SJSA1 (cell line): ENCODE measurements around the gene ARHGEF4. TPM values are rescaled to one million over a fixed set of nuclear protein-coding genes. Genes with fewer than 3 reads are reported as not detected.

ENCODE experiments used
- DNase-seq, 2 experiments: peaks; one replicate each; pipeline ENCODE4 v3.0.0-alpha.2; 2015 to 2020; ENCODE audit warnings: low spot score in 2 of 2, low read depth in 1 of 2
- H3K27ac ChIP-seq: fragments of 250-450 bp; sonication (Bioruptor Pico); 2 replicates; pipeline ENCODE4 v1.5.1; 2020; ENCODE audit warnings: mild to moderate bottlenecking, moderate library complexity
- H3K27me3 ChIP-seq: fragments of 250-450 bp; sonication (Bioruptor Pico); replicated peaks from 2 replicates; pipeline ENCODE4 v1.5.1; 2020; ENCODE audit warnings: mild to moderate bottlenecking, moderate library complexity
- H3K36me3 ChIP-seq: fragments of 250-450 bp; sonication (Bioruptor Pico); 2 replicates; pipeline ENCODE4 v1.5.1; 2020; ENCODE audit warnings: mild to moderate bottlenecking
- H3K4me1 ChIP-seq: fragments of 250-450 bp; sonication (Bioruptor Pico); replicated peaks from 2 replicates; pipeline ENCODE4 v1.6.1; 2021; ENCODE audit warnings: mild to moderate bottlenecking
- H3K4me3 ChIP-seq: fragments of 250-450 bp; sonication (Bioruptor Pico); 2 replicates; pipeline ENCODE4 v1.5.1; 2020; ENCODE audit warnings: mild to moderate bottlenecking
- H3K9me3 ChIP-seq: fragments of 250-450 bp; sonication (Bioruptor Pico); replicated peaks from 2 replicates; pipeline ENCODE4 v1.5.1; 2020; ENCODE audit warnings: mild to moderate bottlenecking
- total RNA-seq: library from RNA; depleted of rRNA; stranded (reverse); fragments of >200 nt; shearing (Covaris generic); gene quantifications from 2 replicates; pipeline ENCODE4 v1.2.3, GENCODE V29; 2014

The ARHGEF4 gene
- total RNA-seq, 1 experiment from 2014 or later = 3.9 TPM

GRCh38 chr2:131042148-131042775 lies 205.5 kb downstream of the ARHGEF4 start:
- DNase-seq = no peak
- Histone ChIP-seq H3K4me3 (no peak overlapping the region), H3K36me3 (peaks cover 16% of the 10 kb centered on the region), H3K27ac (no peak overlapping the region), H3K4me1 (no peaks in the 10 kb centered on the region), H3K9me3 (no peaks in the 10 kb centered on the region), H3K27me3 (no peaks in the 10 kb centered on the region)

DNA sequence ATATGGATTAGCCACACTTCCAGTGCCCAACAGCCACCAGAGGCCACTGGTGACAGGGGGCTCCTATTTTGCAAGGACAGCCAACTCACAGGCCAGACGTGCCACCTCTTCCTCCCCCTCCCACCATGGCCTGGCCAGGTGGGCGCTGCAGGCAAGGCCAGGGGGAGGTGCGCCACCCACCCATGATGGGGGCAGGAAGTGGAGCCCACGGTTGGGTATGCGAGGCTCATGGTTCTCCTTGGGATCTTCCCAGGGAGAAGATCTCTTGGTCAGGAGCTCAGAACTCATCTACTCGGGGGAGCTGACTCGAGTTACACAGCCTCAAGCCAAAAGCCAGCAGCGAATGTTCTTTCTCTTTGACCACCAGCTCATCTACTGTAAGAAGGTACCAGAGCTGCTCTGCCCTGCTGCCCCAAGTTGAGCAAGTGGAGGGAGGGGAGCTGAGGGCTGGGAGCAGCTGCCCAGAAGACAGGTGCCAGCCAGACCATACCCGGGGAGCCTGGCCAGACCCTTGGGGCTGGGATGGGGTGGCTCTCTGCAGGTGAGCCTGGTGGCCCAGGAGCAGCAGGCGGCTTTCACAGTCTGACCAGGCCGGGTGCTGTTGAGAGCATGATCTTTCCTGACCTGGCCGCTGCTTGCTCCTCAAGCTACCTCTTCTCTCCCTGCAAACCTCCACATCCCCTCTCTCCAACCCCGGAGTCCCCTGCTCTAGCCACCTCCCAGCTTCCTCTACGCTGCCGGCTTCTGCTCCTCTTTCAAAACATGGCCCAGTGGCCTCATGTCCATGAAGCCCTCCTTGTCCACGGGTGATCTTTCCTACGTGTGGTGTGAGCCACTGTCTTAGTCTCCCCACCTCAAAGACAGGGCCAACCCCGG lies 206.7 kb downstream of the ARHGEF4 start:
- Histone ChIP-seq H3K4me3 (no peak overlapping the region), H3K9me3 (no peaks in the 10 kb centered on the region), H3K36me3 (peaks cover 26% of the 10 kb centered on the region), H3K4me1 (no peaks in the 10 kb centered on the region), H3K27ac (no peak overlapping the region), H3K27me3 (no peaks in the 10 kb centered on the region)
- DNase-seq = no peak

GRCh38 chr2:131044075-131044756 lies 207.5 kb downstream of the ARHGEF4 start:
- H3K4me3 ChIP-seq = no peak overlapping the region
- no peaks in the 10 kb centered on the region for H3K4me1 ChIP-seq
- no peak overlapping the region for H3K27ac ChIP-seq
- no peaks in the 10 kb centered on the region for H3K9me3 ChIP-seq
- no peaks in the 10 kb centered on the region for H3K27me3 ChIP-seq
- H3K36me3 ChIP-seq = peaks cover 34% of the 10 kb centered on the region
- no peak for DNase-seq

DNA sequence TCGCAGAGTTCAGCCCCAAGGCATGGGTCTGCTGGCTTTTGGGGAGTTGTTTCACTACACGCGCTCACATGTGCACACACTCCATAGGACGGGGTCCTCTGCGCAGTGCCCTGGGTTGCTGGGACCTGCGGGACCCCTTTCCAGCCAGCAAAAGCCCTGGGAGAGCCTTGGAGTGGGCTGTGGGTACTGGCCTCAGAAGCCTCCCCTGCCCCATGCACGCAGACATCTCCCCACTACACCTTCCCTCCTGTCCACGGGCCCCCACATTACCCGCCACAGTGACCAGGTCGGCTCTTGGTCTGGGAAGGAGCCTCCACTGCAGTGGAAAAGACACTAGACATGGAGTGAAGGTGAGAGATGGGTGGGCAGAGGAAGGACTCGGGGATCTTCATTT lies 208.0 kb downstream of the ARHGEF4 start:
- H3K36me3 ChIP-seq = peaks cover 39% of the 10 kb centered on the region
- DNase-seq = no peak

GRCh38 chr2:131045286-131046027 lies 208.7 kb downstream of the ARHGEF4 start:
- H3K4me3 ChIP-seq = no peak overlapping the region
- peaks cover 46% of the 10 kb centered on the region for H3K36me3 ChIP-seq
- no peaks in the 10 kb centered on the region for H3K4me1 ChIP-seq
- no peak overlapping the region for H3K27ac ChIP-seq
- H3K27me3 ChIP-seq = no peaks in the 10 kb centered on the region
- H3K9me3 ChIP-seq = no peaks in the 10 kb centered on the region
- no peak for DNase-seq

More for the DNA sequence above, 208.0 kb downstream of the ARHGEF4 start:
- H3K9me3 ChIP-seq = no peaks in the 10 kb centered on the region
- no peak overlapping the region for H3K27ac ChIP-seq
- H3K4me1 ChIP-seq = no peaks in the 10 kb centered on the region
- no peaks in the 10 kb centered on the region for H3K27me3 ChIP-seq
- no peak overlapping the region for H3K4me3 ChIP-seq

DNA sequence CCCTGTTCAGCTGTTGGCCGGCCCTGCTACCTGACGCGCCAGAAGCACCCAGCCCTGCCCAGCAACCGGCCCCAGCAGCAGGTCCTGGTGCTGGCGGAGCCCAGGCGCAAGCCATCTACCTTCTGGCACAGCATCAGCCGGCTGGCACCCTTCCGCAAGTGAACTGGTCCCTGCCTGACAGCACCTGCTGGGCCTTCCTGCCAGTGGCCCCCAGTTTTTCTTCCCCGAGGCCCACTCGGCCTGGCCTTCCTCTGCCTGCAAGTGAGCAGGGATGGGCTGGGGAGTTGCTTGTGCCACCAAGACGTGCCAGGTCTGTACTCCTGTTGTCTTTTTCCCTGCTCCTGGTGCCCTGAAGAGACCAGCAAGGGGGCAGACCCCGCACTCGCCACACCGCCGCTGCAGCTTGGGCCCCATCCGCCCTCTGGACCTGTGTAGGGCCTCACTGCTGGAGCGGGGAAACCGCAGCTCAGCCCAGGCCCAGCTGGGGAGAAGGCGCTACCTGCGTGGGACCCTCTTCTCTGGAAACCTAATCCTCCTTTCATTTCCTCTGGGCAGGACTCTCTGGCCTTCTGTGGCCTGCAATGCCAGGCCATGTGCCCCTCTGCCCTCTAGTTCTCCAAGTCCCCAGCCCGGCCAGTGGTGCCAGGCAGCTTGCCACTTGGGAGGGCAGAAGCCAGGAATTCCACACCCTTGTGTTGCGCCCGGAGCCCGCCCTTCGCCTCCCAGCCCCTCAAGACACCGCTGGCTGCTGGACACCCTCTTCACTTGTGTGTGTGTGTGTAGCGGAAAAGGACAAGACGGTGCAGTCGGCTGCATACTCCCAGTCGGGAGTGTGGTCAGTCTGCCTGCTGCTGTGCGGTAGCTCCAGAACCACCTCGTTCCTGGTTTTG lies 209.6 kb downstream of the ARHGEF4 start:
- H3K4me1 ChIP-seq = no peaks in the 10 kb centered on the region
- no peaks in the 10 kb centered on the region for H3K9me3 ChIP-seq
- H3K36me3 ChIP-seq = peaks cover 54% of the 10 kb centered on the region
- no peaks in the 10 kb centered on the region for H3K27me3 ChIP-seq
- DNase-seq = no peak
- H3K27ac ChIP-seq = no peak overlapping the region
- no peak overlapping the region for H3K4me3 ChIP-seq

GRCh38 chr2:131046918-131047652 lies 210.4 kb downstream of the ARHGEF4 start:
- Histone ChIP-seq H3K9me3 (no peaks in the 10 kb centered on the region), H3K36me3 (peaks cover 62% of the 10 kb centered on the region), H3K4me1 (no peaks in the 10 kb centered on the region), H3K27ac (no peak overlapping the region), H3K27me3 (no peaks in the 10 kb centered on the region), H3K4me3 (no peak overlapping the region)
- no peak for DNase-seq

DNA sequence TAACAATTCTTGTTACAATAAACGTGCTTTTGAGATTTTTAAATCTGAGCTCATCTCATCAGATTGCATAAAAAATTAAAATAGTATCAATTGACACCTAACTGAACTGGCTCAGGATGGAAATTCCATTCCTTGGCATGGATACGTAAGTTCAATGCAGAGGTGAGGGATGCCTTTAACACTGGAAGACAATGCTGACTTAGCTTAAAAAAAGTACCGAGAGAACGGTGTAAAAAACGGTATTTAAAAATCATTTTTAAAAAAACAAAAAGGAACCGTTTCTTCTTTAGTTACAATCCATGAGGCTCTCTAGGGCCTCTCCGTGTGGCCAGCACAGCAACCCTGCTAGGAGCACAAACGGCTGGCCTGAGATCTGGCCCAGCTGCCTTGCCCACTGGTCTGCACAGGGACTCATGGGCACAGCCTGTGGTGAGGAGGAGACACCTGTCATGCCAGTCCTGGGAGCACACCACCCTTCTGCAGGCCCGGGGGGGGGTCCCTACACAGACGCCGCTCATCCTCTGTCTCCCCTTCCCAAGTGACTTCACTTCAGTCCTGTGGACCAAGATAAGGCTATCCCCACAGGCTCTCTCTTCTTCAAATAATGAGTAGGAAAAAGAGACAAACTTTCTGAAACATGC lies 211.3 kb downstream of the ARHGEF4 start:
- H3K4me3 ChIP-seq = no peak overlapping the region
- H3K9me3 ChIP-seq = no peaks in the 10 kb centered on the region
- peaks cover 72% of the 10 kb centered on the region for H3K36me3 ChIP-seq
- no peaks in the 10 kb centered on the region for H3K4me1 ChIP-seq
- no peaks in the 10 kb centered on the region for H3K27me3 ChIP-seq
- DNase-seq = no peak
- H3K27ac ChIP-seq = no peak overlapping the region

- no peaks in the 10 kb centered on the region for H3K9me3 ChIP-seq
- no peak for DNase-seq
- H3K27ac ChIP-seq = no peak overlapping the region
- no peak overlapping the region for H3K4me3 ChIP-seq
- H3K4me1 ChIP-seq = peaks cover 2% of the 10 kb centered on the region
- H3K27me3 ChIP-seq = no peaks in the 10 kb centered on the region
- peaks cover 78% of the 10 kb centered on the region for H3K36me3 ChIP-seq
Observed at GRCh38 chr2:131048641-131049040, 211.9 kb downstream of the ARHGEF4 start.

DNA sequence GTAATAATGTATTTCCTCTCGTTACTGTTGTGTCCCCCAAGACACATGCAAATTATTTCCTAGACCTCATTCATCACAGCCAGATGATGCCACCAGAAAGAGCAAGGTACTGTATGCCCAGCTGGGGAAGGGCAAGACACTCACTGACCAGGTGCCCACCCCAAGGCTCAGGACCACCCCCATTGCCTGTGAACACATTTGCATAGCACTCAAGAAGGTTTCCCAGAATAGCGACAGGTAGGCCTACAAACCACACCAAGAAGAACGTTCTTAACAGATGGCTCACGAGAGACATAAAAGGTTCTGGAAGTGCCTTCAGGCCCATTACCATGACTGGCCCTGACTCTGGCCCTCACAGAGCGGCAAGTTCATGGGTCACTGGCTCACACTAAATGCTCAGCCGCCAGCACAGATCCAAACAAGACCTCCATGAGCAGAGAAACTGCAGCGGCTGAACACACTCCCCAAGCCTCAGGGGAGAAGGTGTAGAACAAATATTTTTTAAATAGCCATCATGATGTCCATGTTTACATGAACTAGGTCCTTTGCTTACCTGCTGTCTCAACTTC lies 212.5 kb downstream of the ARHGEF4 start:
- Histone ChIP-seq H3K4me3 (no peak overlapping the region), H3K27me3 (no peaks in the 10 kb centered on the region), H3K27ac (no peak overlapping the region), H3K4me1 (peaks cover 6% of the 10 kb centered on the region), H3K36me3 (peaks cover 81% of the 10 kb centered on the region), H3K9me3 (no peaks in the 10 kb centered on the region)
- DNase-seq = no peak

- Histone ChIP-seq H3K27ac (no peak overlapping the region), H3K36me3 (peaks cover 88% of the 10 kb centered on the region), H3K9me3 (no peaks in the 10 kb centered on the region), H3K27me3 (no peaks in the 10 kb centered on the region), H3K4me3 (no peak overlapping the region), H3K4me1 (peaks cover 22% of the 10 kb centered on the region)
- DNase-seq = no peak
Observed at GRCh38 chr2:131050896-131051295, 214.2 kb downstream of the ARHGEF4 start.
